ENCODE results near the gene ARMC7. TPM values are rescaled to one million over a fixed set of nuclear protein-coding genes. Genes with fewer than 3 reads are reported as not detected.

ARMC7 gene
- total RNA-seq, 1 donor from 2014 or later = 6.2 TPM

DNA sequence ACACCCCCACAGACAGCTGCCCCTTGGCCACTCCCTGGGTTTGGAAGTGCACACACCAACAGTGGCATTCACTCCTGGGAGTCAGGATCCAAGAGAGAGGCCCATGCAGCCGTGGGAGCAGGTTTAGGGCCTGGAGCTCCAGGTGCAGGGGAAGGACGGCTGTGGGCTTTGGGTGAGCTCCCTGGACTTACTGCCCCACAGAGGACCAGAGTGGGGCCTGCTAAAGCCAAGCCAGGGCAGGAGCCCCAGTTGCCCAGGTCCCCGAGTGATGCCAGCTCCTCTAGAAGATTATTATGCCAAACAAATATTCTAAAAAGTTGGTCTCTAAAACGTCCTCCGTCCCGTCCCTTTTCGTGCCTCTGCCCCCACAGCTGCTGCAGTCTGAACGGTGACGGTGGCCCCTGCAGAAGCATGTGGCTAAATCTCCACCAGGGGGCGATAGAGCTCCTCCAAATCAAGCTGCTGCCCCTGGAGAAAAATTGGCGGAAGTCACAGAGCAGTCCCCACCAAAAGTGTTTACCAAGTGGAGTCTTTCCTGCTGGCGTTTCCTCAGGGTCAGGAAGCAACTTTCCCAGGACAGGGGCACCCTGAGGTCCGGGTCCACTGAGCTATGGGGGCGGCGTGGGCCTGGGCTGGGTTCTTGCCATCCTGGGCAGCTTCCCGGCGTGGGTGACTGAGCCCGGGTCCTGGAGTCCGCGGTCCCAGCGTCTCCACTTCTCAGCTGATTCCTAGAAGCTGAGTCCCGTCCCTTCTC lies 4.2 kb downstream of the ARMC7 start:
- H3K27ac ChIP-seq (replicated peaks) = peak overlapping the region; percentile 89
- H3K4me3 ChIP-seq = peak overlapping the region; percentile 64
- H3K27me3 ChIP-seq (ENCODE audit: low read depth) = no peaks in the 10 kb centered on the region
- peak; percentile 86 for DNase-seq
- peaks cover 61% of the 10 kb centered on the region for H3K4me1 ChIP-seq
- H3K36me3 ChIP-seq = peaks cover 4% of the 10 kb centered on the region
- TF ChIP-seq, protein P1, sequence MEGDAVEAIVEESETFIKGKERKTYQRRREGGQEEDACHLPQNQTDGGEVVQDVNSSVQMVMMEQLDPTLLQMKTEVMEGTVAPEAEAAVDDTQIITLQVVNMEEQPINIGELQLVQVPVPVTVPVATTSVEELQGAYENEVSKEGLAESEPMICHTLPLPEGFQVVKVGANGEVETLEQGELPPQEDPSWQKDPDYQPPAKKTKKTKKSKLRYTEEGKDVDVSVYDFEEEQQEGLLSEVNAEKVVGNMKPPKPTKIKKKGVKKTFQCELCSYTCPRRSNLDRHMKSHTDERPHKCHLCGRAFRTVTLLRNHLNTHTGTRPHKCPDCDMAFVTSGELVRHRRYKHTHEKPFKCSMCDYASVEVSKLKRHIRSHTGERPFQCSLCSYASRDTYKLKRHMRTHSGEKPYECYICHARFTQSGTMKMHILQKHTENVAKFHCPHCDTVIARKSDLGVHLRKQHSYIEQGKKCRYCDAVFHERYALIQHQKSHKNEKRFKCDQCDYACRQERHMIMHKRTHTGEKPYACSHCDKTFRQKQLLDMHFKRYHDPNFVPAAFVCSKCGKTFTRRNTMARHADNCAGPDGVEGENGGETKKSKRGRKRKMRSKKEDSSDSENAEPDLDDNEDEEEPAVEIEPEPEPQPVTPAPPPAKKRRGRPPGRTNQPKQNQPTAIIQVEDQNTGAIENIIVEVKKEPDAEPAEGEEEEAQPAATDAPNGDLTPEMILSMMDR (IDR thresholded peaks at IDR 0.05; ENCODE audit: borderline replicate concordance) = peak; percentile 96
- H3K9me3 ChIP-seq (replicated peaks) = no peaks in the 10 kb centered on the region
- intact Hi-C loops (cut with micrococcal nuclease) = loop anchor here (5.0 kb wide), 1 partner anchor 58 kb away; no protein-coding TSS in a partner anchor

DNA sequence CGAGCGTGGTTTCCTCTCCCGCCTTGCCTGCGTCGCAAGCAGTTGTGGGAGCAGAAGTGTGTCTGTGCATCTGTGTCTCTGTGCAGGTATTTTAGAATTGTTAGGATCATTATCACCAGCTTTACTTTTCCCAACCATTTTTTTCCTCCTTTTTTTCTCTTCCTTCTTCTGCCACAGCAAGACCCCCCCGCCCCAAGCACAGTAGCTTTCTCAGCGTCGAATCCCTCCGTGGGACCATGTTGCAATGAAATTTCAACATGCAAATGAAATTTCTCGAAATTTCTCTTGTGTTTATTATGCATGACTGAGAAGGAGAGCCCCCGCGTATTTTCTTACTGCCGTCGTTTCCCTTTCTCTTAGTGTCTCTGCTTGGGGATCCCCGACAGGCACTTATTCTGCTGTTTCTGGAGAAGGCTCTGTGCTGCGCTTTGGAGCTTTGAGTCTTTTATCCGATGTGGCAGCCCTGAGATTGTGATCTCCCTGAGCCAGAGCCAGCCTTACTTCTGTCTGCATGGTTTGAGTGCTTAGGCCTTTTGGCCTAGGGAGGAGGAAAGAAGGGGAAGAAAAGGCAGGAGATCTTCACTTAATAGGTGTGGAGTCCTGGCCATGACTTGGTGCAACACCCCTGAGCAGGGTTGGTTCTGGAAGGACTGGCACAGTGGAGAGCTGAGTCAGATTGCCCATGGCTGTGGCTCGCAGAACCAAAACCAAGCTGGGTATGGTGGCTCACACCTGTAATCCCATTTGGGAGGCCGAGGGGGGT lies 5.0 kb downstream of the ARMC7 start:
- peak overlapping the region; percentile 64 for H3K4me3 ChIP-seq
- peaks cover 7% of the 10 kb centered on the region for H3K36me3 ChIP-seq
- H3K27me3 ChIP-seq (ENCODE audit: low read depth) = no peaks in the 10 kb centered on the region
- intact Hi-C loops (cut with micrococcal nuclease) = loop anchor here (5.0 kb wide), 1 partner anchor 58 kb away; no protein-coding TSS in a partner anchor
- peaks cover 55% of the 10 kb centered on the region for H3K4me1 ChIP-seq
- TF ChIP-seq, protein P1 (IDR thresholded peaks at IDR 0.05; ENCODE audit: borderline replicate concordance) = no peak
- H3K9me3 ChIP-seq (replicated peaks) = no peaks in the 10 kb centered on the region
- no peak for DNase-seq
- peak overlapping the region; percentile 89 for H3K27ac ChIP-seq (replicated peaks)

DNA sequence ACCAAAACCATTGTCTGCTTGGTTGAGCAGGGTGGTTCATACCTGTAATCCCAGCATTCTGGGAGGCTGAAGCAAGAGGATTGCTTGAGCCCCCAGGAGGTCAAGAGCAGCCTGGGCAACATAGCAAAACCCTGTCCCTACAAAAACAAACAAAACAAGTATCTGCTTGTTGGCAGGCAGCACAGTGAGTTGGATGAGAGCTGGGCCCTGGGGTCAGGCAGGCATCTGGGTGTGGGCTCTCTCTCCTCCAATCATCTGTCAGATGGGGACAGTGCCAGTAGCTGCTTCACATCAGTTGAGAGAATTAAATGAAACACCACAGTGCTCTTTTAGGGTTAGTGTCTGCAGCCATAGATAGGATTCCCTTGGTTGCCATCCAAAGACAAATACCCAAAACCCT lies 5.8 kb downstream of the ARMC7 start:
- no peak for DNase-seq
- no peak overlapping the region for H3K4me3 ChIP-seq
- TF ChIP-seq, protein P1 (IDR thresholded peaks at IDR 0.05; ENCODE audit: borderline replicate concordance) = no peak
- H3K4me1 ChIP-seq = peaks cover 48% of the 10 kb centered on the region
- peaks cover 7% of the 10 kb centered on the region for H3K36me3 ChIP-seq
- no peaks in the 10 kb centered on the region for H3K27me3 ChIP-seq (ENCODE audit: low read depth)
- H3K9me3 ChIP-seq (replicated peaks) = no peaks in the 10 kb centered on the region
- intact Hi-C loops (cut with micrococcal nuclease) = no loop called here
- peak overlapping the region; percentile 89 for H3K27ac ChIP-seq (replicated peaks)

GRCh38 chr17:75116737-75117136 lies 7.0 kb downstream of the ARMC7 start:
- Histone ChIP-seq H3K36me3 (peaks cover 12% of the 10 kb centered on the region), H3K27me3 (ENCODE audit: low read depth) (no peaks in the 10 kb centered on the region), H3K27ac (replicated peaks) (peak overlapping the region; percentile 24), H3K4me1 (peaks cover 36% of the 10 kb centered on the region), H3K9me3 (replicated peaks) (no peaks in the 10 kb centered on the region), H3K4me3 (no peak overlapping the region)
- intact Hi-C loops (cut with micrococcal nuclease) = no loop called here
- TF ChIP-seq, protein P1 (IDR thresholded peaks at IDR 0.05; ENCODE audit: borderline replicate concordance) = no peak
- DNase-seq = no peak

DNA sequence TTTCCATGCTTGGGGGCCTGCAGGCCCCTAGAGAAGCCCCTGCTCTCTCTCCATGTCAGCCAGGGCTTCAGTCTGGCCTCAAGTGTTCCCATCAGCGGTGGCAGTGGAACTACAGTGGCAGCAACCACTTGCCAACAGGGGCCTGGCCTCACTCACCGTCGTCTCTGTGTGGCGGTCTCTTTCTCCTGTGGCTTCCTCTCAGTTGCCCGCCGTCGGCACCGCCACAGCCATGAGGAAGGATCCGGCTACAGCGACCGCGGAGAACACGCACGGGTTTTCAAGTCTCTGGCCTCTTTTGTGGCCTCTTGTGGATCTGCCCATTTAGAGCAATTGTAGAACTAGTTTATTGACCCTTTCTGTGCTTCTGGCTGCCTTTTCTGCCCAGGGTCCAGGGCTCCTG lies 8.5 kb downstream of the ARMC7 start:
- TF ChIP-seq, protein P1 (IDR thresholded peaks at IDR 0.05; ENCODE audit: borderline replicate concordance) = no peak
- peaks cover 12% of the 10 kb centered on the region for H3K36me3 ChIP-seq
- no peak for DNase-seq

More for the DNA sequence above, 8.5 kb downstream of the ARMC7 start:
- Histone ChIP-seq H3K4me3 (no peak overlapping the region), H3K27ac (replicated peaks) (no peak overlapping the region), H3K27me3 (ENCODE audit: low read depth) (no peaks in the 10 kb centered on the region), H3K4me1 (peaks cover 31% of the 10 kb centered on the region), H3K9me3 (replicated peaks) (no peaks in the 10 kb centered on the region)
- intact Hi-C loops (cut with micrococcal nuclease) = no loop called here
